Astrocyte (in vitro differentiated cells and primary cell): ENCODE data around the gene GALNT3.

Experiments used
- EZH2 ChIP-seq: IDR thresholded peaks from 2 replicates; pipeline ENCODE4 v1.6.1; 2012; ENCODE audit warnings: mild to moderate bottlenecking, low read length, inconsistent platforms; ENCODE audit not compliant: insufficient read depth
- TF ChIP-seq, protein P1 (sequence below): IDR thresholded peaks from 2 replicates; pipeline ENCODE4 v1.5.1; 2011; ENCODE audit warnings: low read depth, mild to moderate bottlenecking, inconsistent platforms, low read length, moderate library complexity; ENCODE audit not compliant: insufficient read depth

DNA sequence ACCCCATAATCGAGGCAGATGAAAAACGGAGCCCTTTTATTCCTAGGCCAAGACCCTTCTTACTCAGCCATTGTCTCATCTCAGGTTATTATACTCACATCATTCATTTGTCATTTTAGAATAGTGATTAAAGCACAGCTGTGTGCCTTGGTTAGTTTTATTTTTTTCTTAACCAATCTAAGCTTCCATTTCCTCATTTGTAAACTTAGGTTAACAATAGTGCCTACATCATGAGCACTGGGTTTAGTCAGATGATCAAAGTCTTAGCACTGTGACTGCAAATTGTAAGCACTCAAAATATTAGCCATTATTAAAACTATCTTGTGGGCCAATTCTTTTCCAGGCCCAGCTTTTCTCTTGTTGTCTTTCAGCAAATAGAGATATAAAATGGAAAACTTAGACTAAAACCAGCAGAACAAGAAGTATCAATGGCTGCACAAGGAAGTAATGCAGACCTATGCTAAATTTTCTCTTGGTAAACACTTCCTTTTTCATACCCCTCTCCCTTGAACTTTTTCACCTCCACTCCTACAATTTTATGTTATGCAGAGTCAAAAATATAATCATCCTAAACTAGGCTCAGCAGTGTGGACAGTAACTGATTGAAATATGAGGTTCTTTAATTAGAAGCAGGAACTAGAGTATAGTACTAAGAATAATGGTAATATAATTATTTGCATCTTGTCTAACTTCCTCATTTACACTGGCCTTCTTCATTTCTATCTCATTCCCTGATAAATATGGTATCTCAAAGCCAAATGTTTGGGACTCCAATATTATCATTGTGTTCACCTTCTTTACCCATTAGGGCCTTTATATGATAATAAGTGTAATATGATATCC is 21.5 kb upstream of the GALNT3 start:
- TF ChIP-seq, protein P1, sequence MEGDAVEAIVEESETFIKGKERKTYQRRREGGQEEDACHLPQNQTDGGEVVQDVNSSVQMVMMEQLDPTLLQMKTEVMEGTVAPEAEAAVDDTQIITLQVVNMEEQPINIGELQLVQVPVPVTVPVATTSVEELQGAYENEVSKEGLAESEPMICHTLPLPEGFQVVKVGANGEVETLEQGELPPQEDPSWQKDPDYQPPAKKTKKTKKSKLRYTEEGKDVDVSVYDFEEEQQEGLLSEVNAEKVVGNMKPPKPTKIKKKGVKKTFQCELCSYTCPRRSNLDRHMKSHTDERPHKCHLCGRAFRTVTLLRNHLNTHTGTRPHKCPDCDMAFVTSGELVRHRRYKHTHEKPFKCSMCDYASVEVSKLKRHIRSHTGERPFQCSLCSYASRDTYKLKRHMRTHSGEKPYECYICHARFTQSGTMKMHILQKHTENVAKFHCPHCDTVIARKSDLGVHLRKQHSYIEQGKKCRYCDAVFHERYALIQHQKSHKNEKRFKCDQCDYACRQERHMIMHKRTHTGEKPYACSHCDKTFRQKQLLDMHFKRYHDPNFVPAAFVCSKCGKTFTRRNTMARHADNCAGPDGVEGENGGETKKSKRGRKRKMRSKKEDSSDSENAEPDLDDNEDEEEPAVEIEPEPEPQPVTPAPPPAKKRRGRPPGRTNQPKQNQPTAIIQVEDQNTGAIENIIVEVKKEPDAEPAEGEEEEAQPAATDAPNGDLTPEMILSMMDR: no peak
- TF ChIP-seq EZH2: no peak
